C4-2B (cell line): ENCODE measurements around the gene RNF150.

Experiments used
- H3K27ac ChIP-seq: fragments of 450-650 bp; 2 replicates; pipeline ENCODE4 v1.5.1; 2017
- CTCF ChIP-seq: fragments of 450-650 bp; conservative IDR thresholded peaks from 2 replicates; pipeline ENCODE4 v1.5.1; 2017; ENCODE audit warnings: mild to moderate bottlenecking
- ZFX ChIP-seq: fragments of 450-650 bp; IDR thresholded peaks from 2 replicates; pipeline ENCODE4 v1.6.1; 2017

Gene RNF150

GRCh38 chr4:141130947-141131605 is 2.2 kb downstream of the RNF150 start:
- H3K27ac ChIP-seq = no peak overlapping the region
- TF ChIP-seq ZFX = no peak
- TF ChIP-seq CTCF = no peak

GRCh38 chr4:141127884-141128283 is 5.4 kb downstream of the RNF150 start:
- H3K27ac ChIP-seq = no peak overlapping the region
- TF ChIP-seq CTCF = no peak
- TF ChIP-seq ZFX = no peak

- TF ChIP-seq ZFX (no peak), CTCF (no peak)
- H3K27ac ChIP-seq = no peak overlapping the region
Measured at GRCh38 chr4:141126769-141127168, 6.5 kb downstream of the RNF150 start.

- no peak overlapping the region for H3K27ac ChIP-seq
- TF ChIP-seq CTCF = no peak
- no peak for TF ChIP-seq ZFX
Measured at GRCh38 chr4:141124224-141124623, 9.0 kb downstream of the RNF150 start.

GRCh38 chr4:141121768-141122454 is 11.4 kb downstream of the RNF150 start:
- no peak for TF ChIP-seq ZFX
- no peak for TF ChIP-seq CTCF
- H3K27ac ChIP-seq = no peak overlapping the region

- TF ChIP-seq CTCF = no peak
- no peak for TF ChIP-seq ZFX
- no peak overlapping the region for H3K27ac ChIP-seq
Measured at GRCh38 chr4:141121101-141121500, 12.2 kb downstream of the RNF150 start.

- no peak overlapping the region for H3K27ac ChIP-seq
- TF ChIP-seq ZFX (no peak), CTCF (no peak)
Measured at GRCh38 chr4:141120036-141120593, 13.2 kb downstream of the RNF150 start.
